ENCODE measurements around the gene COX11.

The COX11 gene

GRCh38 chr17:54967621-54968261 lies 713 bp downstream of the COX11 start:
- no peak for FAIRE-seq

- no peak for FAIRE-seq
Measured at GRCh38 chr17:54956791-54957190, 11.7 kb downstream of the COX11 start.

GRCh38 chr17:54951286-54951685 lies 17.2 kb downstream of the COX11 start:
- no peak for FAIRE-seq

GRCh38 chr17:54950116-54950515 lies 18.3 kb downstream of the COX11 start:
- FAIRE-seq = no peak

- no peak for FAIRE-seq
Measured at GRCh38 chr17:54948380-54948779, 20.1 kb downstream of the COX11 start.

GRCh38 chr17:54947396-54947795 lies 21.1 kb downstream of the COX11 start:
- FAIRE-seq = no peak

GRCh38 chr17:54945671-54946070 lies 22.8 kb downstream of the COX11 start:
- no peak for FAIRE-seq

GRCh38 chr17:54945231-54945630 lies 23.2 kb downstream of the COX11 start:
- FAIRE-seq = no peak

GRCh38 chr17:54944796-54945195 lies 23.7 kb downstream of the COX11 start:
- FAIRE-seq = no peak

GRCh38 chr17:54941285-54941684 lies 27.2 kb downstream of the COX11 start:
- FAIRE-seq = no peak

GRCh38 chr17:54937426-54937825 lies 31.0 kb downstream of the COX11 start:
- FAIRE-seq = no peak

- no peak for FAIRE-seq
Measured at GRCh38 chr17:54937018-54937417, 31.4 kb downstream of the COX11 start.

- no peak for FAIRE-seq
Measured at GRCh38 chr17:54935471-54935870, 33.0 kb downstream of the COX11 start.

GRCh38 chr17:54933921-54934320 lies 34.5 kb downstream of the COX11 start:
- no peak for FAIRE-seq

- no peak for FAIRE-seq
Measured at GRCh38 chr17:54932711-54933110, 35.7 kb downstream of the COX11 start.

GRCh38 chr17:54927525-54927924 lies 40.9 kb downstream of the COX11 start:
- no peak for FAIRE-seq

- no peak for FAIRE-seq
Measured at GRCh38 chr17:54924405-54924804, 44.0 kb downstream of the COX11 start.

- FAIRE-seq = no peak
Measured at GRCh38 chr17:54920819-54921218, 47.6 kb downstream of the COX11 start.

- no peak for FAIRE-seq
Measured at GRCh38 chr17:54919425-54919824, 49.0 kb downstream of the COX11 start.

- FAIRE-seq = no peak
Measured at GRCh38 chr17:54916721-54917120, 51.7 kb downstream of the COX11 start.
